ENCODE measurements around the gene IFT80. TPM values are rescaled to one million over a fixed set of nuclear protein-coding genes. Genes with fewer than 3 reads are reported as not detected.
A peak's percentile ranks its signal among the peaks of the same experiment; 100 is the strongest.

The IFT80 gene
- total RNA-seq, 1 experiment from 2014 or later = 19.3 TPM

DNA sequence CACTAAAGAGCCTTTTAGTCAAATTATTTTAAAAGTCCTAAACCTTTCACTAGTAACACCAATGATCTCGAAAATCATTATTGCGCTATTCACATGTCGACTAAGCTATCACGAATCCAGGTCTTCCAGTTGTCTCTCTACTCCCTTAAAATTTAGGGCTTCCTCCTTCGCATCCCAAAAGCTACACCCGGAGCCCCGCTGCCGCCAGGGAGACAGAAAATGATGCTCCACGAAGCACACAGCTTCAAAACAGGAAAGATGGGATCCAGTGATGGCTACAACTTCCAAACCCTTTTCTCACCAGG, 253 bp downstream of the IFT80 start:
- peaks cover 6% of the 10 kb centered on the region for H3K4me1 Mint-ChIP-seq (ENCODE audit: low read depth, unreplicated experiment)
- POLR2A ChIA-PET = no interaction called here
- H3K27me3 ChIP-seq (replicated peaks; ENCODE audit: control insufficient read depth, insufficient read depth, low read length) = no peaks in the 10 kb centered on the region
- BruUV-seq (replicated peaks) = no TSS peak
- CTCF ChIA-PET = no interaction called here
- no peak for DNase-seq
- TF ChIP-seq CTCF (IDR thresholded peaks at IDR 0.05; ENCODE audit: insufficient read depth in 1 of 2, low read depth in 1 of 2, low read length in 1 of 2, severe bottlenecking in 1 of 2, unreplicated experiment in 1 of 2) = no peak
- H3K36me3 ChIP-seq (ENCODE audit: control insufficient read depth, insufficient read depth, low read length) = no peaks in the 10 kb centered on the region
- H3K4me3 ChIP-seq (ENCODE audit: low read depth, low read length) = peak overlapping the region; percentile 96
- peaks cover 10% of the 10 kb centered on the region for H3K4me1 ChIP-seq
- H3K27me3 Mint-ChIP-seq (ENCODE audit: insufficient read depth, unreplicated experiment) = no peaks in the 10 kb centered on the region
- H3K27ac Mint-ChIP-seq (ENCODE audit: unreplicated experiment) = peak overlapping the region; percentile 99
- H3K4me3 Mint-ChIP-seq (ENCODE audit: unreplicated experiment) = peak overlapping the region; percentile 97
- intact Hi-C loops (cut with micrococcal nuclease; ENCODE audit: unreplicated experiment) = loop anchor here (2.0 kb wide), 1 partner anchor 174 kb away; the partner anchor contains the start of gene C3orf80
- H3K36me3 Mint-ChIP-seq (ENCODE audit: insufficient read depth, unreplicated experiment) = peaks cover 37% of the 10 kb centered on the region
- no peaks in the 10 kb centered on the region for H3K9me3 ChIP-seq
- H3K9me3 Mint-ChIP-seq (ENCODE audit: unreplicated experiment) = no peaks in the 10 kb centered on the region

- TF ChIP-seq CTCF (IDR thresholded peaks at IDR 0.05; ENCODE audit: insufficient read depth in 1 of 2, low read depth in 1 of 2, low read length in 1 of 2, severe bottlenecking in 1 of 2, unreplicated experiment in 1 of 2) = no peak
- Histone ChIP-seq H3K4me3 (ENCODE audit: low read depth, low read length) (no peak overlapping the region), H3K4me1 (no peaks in the 10 kb centered on the region), H3K36me3 (ENCODE audit: control insufficient read depth, insufficient read depth, low read length) (no peaks in the 10 kb centered on the region), H3K9me3 (no peaks in the 10 kb centered on the region), H3K27me3 (replicated peaks; ENCODE audit: control insufficient read depth, insufficient read depth, low read length) (no peaks in the 10 kb centered on the region)
- no peaks in the 10 kb centered on the region for H3K9me3 Mint-ChIP-seq (ENCODE audit: unreplicated experiment)
- H3K4me3 Mint-ChIP-seq (ENCODE audit: unreplicated experiment) = no peak overlapping the region
- intact Hi-C loops (cut with micrococcal nuclease; ENCODE audit: unreplicated experiment) = no loop called here
- CTCF ChIA-PET = no interaction called here
- no TSS peak for BruUV-seq (replicated peaks)
- H3K27me3 Mint-ChIP-seq (ENCODE audit: insufficient read depth, unreplicated experiment) = no peaks in the 10 kb centered on the region
- peaks cover 16% of the 10 kb centered on the region for H3K36me3 Mint-ChIP-seq (ENCODE audit: insufficient read depth, unreplicated experiment)
- POLR2A ChIA-PET = interaction anchor here (0.6 kb wide), 1 partner anchor 14 kb away, joined by 3 read pairs; no protein-coding TSS in a partner anchor
- no peak overlapping the region for H3K27ac Mint-ChIP-seq (ENCODE audit: unreplicated experiment)
- peaks cover 6% of the 10 kb centered on the region for H3K4me1 Mint-ChIP-seq (ENCODE audit: low read depth, unreplicated experiment)
- no peak for DNase-seq
These were observed 3.7 kb downstream of the IFT80 start for GRCh38 chr3:160395297-160395696.

- peaks cover 6% of the 10 kb centered on the region for H3K4me1 Mint-ChIP-seq (ENCODE audit: low read depth, unreplicated experiment)
- Histone ChIP-seq H3K4me3 (ENCODE audit: low read depth, low read length) (no peak overlapping the region), H3K9me3 (no peaks in the 10 kb centered on the region), H3K36me3 (ENCODE audit: control insufficient read depth, insufficient read depth, low read length) (no peaks in the 10 kb centered on the region), H3K4me1 (no peaks in the 10 kb centered on the region), H3K27me3 (replicated peaks; ENCODE audit: control insufficient read depth, insufficient read depth, low read length) (no peaks in the 10 kb centered on the region)
- intact Hi-C loops (cut with micrococcal nuclease; ENCODE audit: unreplicated experiment) = no loop called here
- no peak overlapping the region for H3K4me3 Mint-ChIP-seq (ENCODE audit: unreplicated experiment)
- POLR2A ChIA-PET = no interaction called here
- no peak for TF ChIP-seq CTCF (IDR thresholded peaks at IDR 0.05; ENCODE audit: insufficient read depth in 1 of 2, low read depth in 1 of 2, low read length in 1 of 2, severe bottlenecking in 1 of 2, unreplicated experiment in 1 of 2)
- peaks cover 3% of the 10 kb centered on the region for H3K36me3 Mint-ChIP-seq (ENCODE audit: insufficient read depth, unreplicated experiment)
- no peak overlapping the region for H3K27ac Mint-ChIP-seq (ENCODE audit: unreplicated experiment)
- no peaks in the 10 kb centered on the region for H3K27me3 Mint-ChIP-seq (ENCODE audit: insufficient read depth, unreplicated experiment)
- CTCF ChIA-PET = no interaction called here
- no TSS peak for BruUV-seq (replicated peaks)
- H3K9me3 Mint-ChIP-seq (ENCODE audit: unreplicated experiment) = no peaks in the 10 kb centered on the region
- no peak for DNase-seq
These were observed 5.0 kb downstream of the IFT80 start for GRCh38 chr3:160394009-160394392.

Data from Caco-2 (cell line).